ENCODE data around the gene SCN2B.
"Not testable (repeated sequence)": the region's sequence is repeated elsewhere in the genome, so short reads cannot be mapped to it uniquely, and the experiment has no call there.

Gene SCN2B

DNA sequence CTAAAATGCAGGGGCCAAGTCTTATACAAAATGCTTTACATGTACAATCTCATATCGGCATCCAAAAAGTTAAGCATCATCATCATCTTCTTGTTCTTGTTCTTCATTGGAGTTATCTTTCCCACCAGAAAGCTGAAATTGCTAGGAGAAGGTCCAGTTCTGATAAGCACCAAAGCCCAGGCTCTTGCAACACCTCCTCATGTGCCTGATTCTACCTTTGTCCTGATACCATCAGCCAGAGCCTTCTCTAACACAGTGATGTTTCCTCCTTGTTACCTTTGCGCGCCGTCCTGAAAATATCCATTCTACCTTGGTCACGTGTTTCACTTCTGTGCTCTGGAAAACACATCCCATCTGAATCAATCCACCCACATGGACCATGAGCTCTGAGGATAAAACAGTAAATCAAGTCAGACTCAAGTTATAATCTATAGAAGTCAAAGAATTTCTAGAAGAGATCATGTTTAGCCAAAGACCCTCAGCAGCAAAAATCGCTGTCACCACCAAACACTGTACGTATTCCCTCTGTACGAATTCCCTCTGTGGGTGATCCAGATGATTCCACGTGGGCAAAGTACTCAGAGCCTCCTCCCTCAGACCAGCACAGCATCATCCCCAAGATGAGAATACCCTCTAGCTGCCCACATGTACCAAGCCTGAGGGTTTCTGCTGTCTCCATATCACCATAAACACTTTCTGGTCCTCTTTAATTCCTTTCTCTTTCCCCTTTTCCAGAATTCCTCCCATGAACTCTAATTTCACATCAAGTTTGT lies 29.4 kb upstream of the SCN2B start:
- no peak for DNase-seq

DNA sequence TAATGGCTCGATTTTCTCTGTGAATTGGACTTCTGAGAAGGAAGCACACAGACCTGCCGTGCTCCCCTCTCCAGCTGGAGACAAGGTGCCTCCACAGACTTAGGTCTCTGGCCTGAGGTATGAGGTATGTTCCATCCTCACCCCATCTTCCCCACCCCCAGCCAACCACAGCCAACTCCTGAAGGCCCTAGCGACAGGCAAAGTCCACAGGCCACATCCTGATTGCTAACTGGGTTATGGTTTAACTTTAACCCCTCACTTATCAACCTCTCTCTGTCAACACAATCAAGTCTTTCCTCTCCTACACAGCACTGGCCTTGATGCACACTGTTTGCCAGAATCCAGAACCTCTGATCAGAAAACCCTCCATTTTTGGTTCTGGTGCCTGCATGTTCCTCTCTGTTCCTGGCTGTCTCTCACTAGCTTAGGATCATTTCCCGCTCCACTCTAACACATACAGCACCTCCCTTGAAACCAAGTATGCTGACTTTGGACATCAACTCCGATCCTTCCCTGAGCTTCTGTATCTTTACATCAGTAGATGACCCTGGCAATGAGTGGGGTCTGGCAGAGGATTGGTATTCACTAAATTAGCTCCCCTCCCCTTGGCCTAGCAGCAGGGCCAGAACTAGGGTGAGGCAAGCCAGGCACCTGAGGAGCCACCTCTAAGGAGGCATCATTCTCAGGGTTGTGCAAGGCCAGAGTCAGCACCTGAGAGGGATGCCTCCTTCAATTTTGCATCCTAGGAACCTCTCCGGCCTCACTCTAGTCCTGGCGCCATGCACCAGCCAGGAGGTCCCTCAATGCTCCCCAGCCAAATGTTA lies 26.4 kb upstream of the SCN2B start:
- no peak for DNase-seq

DNA sequence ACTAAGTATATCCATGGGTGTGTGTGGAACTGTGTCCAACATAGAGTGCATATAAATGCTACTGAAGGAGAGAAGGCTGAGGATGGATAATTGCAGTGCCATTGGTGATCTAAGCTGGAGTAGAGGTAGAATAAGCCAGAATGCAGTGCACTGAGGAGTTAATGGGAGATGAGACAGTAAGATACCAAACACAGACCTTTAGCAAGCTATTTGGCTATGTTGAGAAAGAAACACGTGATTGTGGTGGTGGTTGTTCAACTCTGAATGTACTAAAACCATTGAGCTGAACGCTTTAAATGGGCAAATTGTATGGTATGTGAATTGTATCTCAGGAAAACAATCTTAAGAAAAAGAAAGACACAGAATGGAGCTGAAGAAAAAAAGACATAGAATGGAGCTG lies 25.5 kb upstream of the SCN2B start:
- no peak for DNase-seq

DNA sequence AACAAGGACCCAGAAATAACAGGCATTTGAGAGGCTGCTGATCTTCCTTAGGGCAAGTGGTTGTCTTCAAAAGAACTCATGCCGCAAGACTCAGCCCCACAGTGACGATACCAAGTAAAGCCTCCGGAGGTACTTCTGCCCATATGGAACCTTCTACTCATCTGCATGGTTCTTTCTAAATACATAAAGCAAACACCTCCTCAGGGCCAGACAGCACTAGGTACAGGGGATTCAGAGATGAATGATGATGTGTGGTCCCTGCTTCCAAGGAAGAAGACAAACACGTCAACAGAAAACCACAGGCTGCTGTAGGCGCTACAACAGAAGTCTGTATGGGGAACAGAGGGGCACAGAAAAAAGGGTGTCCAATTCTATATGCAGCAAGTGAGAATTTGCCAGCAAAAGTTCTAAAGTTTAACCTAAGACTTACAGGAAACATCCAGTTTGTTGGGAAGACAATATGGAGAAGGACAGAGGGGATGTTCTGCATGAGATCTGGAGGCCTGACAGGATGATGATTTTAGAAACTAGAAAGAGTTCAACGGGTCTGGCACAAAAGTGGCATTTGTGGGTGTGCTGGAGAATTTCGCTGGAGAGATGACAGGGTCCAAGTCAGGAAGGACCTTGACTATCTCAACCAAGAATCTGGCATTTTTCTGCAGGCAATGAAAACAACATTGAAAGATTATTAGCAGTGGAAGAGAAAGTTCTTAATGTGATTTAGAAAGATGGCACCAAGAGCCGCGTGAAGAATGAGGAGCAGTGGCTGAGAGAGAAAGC lies 24.7 kb upstream of the SCN2B start:
- no peak for DNase-seq

DNA sequence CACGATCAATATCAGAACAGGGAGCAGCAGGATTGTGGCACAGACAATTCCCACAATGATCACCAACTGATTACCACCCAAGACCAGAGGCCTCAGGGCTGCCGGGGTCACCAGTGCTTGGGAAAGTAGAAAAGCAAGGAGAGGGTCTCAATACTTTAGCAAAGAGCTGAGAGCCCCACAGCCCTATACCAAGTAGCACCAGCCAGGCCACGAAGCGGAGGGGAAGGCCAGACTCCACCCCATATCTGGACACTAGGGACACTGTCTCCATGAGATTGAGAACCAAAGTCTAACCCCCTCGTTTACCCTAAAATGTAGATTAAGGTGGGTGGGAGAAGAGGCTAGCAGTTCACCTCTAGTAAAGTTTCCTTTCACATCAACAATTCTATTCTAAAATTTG lies 24.1 kb upstream of the SCN2B start:
- DNase-seq: no peak

DNA sequence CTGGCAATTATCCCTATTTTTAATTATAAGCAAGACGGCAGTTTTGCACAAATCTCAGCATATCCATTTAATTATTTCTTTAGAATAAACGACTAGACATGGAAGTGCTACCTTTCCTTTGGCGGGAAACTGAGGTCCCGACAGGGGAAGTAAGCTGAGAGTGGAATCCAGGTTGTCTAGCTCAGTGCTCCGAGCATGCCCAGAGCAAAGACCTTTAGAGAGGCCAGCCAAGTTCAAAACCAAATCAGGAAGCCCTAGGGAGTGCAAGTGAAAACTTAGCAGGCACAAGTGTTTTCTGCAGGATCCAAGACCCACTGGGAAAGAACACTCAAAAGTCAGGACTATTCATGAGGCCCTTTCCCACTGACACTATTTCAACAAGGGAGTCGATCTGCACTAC lies 22.7 kb upstream of the SCN2B start:
- no peak for DNase-seq

DNA sequence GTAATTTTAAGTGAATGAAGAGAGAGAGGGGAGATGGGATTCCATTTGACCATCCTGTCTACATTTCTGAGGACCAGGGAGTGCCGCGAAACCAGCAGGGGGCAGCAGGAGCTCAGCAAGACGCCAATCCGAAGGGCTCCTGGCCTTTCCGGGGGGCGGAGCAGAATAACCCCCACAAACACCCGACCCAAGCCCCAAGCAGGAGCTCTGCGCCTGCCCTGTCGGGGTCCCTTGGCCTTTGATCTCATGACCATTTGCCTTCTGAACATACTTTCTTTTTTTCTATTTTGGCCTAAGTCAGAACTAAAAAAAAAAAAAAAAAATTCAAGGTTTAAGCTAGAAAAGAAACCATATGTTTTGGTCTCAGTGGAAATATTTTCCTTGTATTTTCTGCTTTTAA lies 21.9 kb upstream of the SCN2B start:
- DNase-seq: peak; percentile 41

DNA sequence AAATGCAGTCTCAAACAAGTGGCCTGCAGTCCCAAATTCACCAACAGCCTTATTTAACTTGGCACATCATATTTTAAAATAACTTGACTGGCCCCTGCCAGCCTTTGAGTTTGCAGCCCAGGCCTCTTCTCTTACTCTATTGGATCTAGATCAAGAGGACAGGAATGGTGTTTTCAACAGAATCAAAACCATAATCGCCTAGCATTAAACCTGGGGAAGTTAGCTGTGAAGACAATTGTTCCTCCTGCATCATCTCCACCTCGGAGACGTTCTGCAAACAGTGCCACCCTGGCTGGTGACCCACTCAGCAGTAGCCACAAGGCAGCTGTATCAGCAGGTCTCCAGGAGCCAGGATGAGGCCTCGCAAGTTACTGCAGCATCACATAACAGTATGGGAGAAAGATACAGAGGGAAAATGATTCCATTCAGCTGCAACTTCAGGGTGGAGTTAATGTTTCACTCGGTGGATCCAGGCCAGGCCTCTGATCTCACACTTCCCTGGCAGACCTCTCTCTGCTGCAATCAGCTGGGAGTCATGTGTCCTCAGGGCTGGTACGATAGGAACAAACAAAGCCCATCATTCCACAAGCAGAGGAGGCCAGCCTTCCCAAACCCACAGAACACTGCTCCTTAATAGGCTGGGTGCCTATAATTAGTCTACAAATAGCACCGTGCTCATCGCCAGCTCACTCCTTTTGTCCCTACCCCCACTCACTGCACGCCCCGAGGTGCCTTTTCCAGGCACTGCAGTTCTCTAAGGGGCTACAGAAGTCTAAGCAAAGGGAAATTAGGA lies 18.6 kb upstream of the SCN2B start:
- DNase-seq: peak; percentile 17

DNA sequence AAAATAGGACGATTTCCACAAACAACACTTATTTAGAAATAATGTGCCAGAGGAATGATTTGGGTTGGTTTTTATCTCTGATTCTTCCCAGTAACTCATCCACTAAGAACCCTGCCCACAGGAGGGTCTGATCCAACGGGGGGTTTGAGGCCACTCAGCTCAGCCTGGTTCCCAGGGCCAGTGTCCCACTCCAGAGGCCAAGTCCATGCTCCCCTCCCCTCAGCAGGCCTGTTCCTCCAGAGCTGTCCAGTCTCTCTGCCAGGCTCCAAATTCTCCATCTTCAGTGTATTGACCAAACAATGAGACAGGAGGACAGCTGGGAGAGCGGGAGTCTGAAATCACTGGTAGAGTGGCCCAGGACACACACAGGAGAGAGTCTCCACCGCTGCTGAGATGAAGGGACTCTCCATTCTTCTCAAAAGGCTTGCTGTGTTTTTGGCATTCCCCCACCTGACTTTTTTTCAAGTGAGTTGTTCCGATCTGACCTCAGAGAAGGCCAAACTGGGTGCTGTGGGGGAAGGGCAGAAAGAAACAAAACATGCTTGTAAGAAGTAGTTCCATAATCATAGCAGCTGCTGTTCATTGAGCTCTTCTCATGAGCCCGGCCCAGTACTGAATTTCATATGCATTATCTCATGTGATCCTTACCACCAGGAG lies 17.6 kb upstream of the SCN2B start:
- no peak for DNase-seq

DNA sequence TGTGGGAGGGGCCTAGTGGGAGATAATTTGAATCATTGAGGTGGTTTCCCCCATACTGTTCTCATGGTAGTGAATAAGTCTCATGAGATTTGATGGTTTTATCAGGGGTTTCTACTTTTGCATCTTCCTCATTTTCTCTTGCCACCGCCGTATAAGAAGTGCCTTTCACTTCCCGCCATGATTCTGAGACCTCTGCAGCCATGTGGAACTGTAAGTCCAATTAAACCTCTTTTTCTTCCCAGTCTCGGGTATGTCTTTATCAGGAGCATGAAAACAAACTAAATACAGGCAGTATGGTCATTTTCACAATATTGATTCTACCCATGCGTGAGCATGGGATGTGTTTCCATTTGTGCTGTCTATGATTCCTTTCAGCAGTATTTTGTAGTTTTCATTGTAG lies 16.4 kb upstream of the SCN2B start:
- not testable (repeated sequence) for DNase-seq

DNA sequence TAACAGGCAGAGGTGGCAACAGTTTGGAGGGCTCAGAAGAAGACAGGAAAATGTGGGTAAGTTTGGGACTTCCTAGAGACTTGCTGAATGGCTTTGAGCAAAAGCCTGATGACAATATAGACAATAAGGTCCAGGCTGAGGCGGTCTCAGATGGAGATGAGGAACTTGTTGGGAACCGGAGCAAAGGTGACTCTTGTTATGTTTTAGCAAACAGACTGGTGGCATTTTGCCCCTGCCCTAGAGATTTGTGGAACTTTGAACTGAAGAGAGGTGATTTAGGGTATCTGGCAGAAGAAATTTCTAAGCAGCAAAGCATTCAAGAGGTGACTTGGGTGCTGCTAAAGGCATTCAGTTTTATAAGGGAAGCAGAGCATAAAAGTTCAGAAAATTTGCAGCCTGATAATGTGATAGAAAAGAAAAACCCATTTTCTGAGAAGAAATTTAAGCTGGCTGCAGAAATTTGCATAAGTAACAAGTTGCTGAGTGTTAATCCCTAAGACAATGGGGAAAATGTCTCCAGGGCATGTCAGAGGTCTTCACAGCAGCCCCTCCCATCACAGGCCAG lies 14.6 kb upstream of the SCN2B start:
- not testable (repeated sequence) for DNase-seq

DNA sequence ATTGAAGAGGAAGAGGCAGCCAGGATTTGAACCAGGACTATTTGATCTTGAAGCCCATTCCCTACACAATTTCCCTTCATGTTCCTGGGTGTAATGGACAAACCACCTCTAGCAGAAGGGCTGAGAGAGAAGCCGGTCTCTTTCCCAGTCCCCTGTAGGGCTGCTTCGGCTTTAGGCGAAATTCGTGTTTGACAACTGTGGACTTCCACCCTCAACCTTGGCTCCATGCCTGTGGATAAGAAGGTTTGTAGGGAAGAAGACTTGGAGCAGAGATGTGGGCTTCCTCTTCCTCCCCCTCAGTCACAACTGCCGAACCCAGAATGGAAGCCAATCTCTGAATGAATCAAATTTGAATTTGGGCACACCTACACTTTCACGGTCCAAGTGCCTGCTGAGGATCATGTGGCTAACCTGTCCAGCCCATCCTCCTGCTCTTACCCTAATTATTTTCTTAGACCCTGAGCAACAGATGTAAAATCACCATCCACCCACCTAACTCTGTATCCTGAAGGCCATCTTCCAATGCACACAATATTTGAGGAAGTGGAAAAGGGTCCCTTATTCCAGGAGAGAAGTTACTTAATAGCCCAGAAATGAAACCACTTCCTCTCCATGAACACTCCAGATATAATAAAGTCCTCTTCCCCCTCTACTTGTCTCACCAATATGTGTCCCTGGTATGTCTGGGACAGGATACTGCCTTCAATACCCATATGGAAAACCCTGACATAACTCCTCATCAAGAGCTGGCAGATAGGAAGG lies 10.1 kb upstream of the SCN2B start:
- DNase-seq: no peak

DNA sequence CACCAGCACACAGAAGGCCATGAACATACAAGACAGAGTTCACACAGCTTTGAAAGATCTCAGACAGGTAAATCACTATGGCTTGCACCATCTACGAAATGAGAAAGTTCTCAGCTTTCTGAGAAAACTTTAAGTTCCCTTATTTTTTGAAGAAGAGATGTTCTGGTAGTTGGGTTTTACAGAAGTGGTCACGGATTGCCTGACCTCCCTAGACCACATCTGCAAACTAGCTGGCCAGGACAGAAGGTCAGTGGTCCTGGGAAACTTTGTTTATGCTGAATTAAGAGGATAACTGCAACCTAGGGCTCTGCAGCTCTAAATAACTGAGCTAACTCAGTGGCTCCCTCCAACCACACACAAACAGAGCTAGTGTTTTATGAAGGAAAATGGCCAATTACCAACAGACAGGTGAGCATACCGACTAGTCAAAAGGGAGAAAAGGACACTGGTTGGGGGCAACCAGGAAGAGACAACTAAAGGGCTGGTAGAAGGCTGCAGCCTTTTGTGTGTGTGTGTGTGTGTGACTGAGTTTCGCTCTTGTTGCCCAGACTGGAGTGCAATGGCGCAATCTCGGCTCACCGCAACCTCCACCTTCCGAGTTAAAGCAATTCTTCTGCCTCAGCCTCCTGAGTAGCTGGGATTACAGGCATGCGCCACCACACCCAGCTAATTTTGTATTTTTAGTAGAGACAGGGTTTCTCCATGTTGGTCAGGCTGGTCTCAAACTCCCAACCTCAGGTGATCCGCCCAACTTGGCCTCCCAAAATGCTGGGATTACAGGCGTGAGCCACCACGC lies 8.5 kb upstream of the SCN2B start:
- DNase-seq: no peak

DNA sequence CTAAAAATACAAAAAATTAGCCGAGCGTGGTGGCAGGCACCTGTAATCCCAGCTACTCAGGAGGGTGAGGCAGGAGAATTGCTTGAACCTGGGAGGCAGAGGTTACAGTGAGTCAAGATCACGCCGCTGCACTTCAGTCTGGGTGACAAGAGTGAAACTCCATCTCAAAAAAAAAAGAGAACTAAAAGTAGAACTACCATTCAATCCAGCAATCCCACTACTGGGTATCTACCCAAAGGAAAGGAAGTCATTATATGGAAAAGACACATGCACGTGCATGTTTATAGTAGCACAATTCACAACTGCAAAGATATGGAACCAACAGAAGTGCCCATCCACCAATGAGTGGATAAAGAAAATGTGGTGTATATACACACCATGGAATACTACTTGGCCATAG lies 7.3 kb upstream of the SCN2B start:
- DNase-seq: not testable (repeated sequence)

DNA sequence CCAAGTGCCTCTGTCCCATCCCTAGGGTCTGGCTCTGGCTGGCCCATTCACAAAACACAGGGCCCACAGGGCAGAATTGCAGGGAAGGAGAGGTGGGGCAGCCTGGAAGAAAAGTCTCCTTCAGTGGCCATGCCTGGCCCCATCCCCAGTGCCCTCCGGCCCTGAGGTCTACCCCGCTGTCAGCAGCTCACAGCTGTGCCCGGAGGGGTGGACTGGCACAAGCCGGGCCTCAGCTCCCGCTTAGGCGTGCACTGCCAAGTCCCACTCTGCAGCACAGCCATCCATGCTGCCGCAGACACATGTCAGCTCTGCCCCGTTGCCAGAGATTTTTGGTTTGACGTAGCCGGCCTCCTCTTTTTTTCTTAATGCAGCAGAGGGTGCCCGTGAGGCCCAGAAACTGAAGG lies 3.9 kb upstream of the SCN2B start:
- no peak for DNase-seq

DNA sequence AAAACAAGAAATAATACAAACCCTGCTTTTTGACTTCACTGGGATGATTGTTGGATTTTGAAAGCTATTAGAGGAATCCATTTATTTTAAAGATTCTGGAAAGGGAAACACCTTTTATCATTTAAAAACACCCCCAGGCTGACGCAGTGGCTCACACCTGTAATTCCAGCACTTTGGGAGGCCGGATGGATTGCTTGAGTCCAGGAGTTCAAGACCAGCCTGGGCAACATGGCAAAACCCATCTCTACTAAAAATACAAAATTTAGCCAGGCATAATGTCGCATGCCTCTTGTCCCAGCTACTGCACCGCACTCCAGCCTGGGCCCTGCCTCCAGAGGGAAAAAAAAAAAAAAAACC lies 317 bp upstream of the SCN2B start:
- no peak for DNase-seq

DNA sequence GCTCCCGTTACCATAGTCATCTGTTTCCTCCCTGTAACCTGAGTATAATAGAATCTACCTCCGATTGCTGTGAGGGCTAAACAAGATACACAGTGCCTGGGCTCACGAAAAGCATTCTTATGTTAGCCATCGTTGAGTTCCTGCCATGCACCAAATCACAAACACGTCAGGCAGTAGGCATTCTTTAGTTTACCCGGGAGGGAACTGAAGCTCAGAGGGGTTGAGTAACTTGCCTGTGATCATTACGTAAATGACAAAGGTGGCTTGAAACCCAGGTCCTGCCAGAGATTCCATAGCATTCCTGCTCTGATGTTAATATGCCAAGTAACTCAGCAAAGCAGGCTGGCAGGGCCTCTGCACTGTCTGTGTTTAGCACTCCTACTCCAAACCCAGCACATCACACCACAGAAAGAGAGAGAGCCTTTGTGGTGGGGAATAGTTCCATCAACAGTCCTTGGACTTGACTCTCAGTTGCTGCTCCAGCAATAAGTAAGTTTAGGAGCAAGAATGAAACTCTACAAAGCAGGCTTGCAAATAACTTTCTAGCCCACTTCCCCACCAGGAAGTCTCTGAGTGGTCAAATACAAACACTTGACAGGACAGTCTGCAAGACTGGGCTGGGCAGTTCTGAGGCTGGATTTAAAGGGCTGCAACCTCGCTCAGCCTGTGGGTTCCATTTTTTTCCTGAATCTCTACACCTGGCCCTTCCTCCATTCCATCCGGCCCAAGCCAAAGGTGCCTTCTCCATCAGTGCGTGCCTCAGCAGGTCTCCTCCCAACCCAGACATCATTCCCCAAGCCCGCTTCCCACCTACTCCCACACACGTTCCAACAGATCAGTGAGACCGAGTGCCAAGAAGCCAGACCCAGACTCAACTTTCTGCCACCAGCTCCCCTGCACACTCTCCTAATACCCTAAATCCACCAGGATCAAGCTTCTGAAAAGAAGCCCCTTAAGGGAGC lies 1.1 kb downstream of the SCN2B start:
- no peak for DNase-seq

DNA sequence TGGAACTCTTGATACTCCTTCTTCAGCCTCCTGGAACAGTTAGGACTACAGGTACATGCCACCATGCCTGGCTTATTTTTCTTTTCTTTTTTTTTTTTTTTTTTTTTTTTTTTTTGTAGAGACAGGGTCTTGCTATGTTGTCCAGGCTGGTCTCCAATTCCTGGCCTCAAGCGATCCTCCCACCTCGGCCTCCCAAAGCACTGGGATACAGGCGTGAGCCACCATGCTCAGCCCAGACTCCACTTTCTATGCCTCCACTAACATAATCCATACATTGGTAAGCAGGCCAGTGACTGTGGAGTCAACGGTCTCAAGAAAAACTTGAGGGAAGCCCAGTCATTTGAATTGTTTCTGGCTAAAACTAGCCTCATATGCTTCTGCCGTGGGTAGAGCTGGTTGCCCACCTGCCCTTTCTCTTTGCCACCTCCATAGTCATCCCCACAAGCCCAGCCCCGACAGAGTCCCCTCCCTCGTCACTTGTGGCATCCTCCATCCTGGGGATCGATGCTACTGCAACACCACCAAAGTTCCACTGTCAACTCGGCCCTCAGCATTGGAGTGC lies 2.4 kb downstream of the SCN2B start:
- no peak for DNase-seq

DNA sequence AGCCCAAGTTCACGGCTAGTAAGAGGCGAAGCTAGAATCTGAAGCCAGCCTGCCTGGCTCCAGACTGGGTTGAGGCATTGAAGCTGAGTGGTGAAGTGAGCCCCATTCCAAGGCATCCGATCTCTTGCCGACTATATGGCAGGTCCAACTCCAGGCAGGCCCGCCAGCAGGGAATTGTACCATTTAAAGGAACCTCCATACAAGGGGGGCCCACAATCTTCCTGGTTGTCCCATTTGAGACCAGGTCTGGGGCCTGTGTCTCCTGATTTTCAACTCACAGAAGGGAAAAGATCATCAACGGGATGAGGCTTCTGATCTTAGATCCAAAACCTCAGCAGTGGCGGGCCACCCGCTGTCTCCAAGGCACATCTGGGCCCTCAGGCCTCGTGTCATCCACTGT lies 4.1 kb downstream of the SCN2B start:
- no peak for DNase-seq

Measured in HCEC 1CT (cell line).